HG02588 (cell line): ENCODE measurements around the gene RABGAP1L.
"Not testable (repeated sequence)": the region's sequence is repeated elsewhere in the genome, so short reads cannot be mapped to it uniquely, and the experiment has no call there.

ENCODE experiments used
- ATAC-seq: cut with Tn5 transposase; IDR thresholded peaks from one replicate; pipeline ENCODE4 v1.9.1; 2021; ENCODE audit warnings: mild to moderate bottlenecking, moderate library complexity; ENCODE audit not compliant: unreplicated experiment

RABGAP1L gene

DNA sequence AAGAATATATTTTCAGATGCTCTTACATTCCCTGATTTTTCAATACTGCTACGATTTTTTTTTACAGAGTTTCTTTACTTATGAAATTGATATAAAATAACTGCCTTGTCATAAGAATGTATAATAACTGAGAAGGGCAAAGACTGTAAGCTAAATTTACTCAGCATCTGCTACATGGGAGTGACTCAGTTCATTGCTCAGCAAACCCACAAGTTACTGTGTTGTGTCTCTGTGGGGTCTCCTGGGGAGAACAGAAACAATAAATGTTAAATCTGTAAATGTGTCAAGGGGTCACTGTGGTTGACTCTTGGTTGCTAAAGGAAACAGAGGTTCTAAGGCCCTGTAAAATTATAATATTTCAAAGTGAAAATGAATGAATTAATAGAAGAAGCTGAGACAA is 630.1 kb downstream of the RABGAP1L start:
- peak; percentile 70 for ATAC-seq

DNA sequence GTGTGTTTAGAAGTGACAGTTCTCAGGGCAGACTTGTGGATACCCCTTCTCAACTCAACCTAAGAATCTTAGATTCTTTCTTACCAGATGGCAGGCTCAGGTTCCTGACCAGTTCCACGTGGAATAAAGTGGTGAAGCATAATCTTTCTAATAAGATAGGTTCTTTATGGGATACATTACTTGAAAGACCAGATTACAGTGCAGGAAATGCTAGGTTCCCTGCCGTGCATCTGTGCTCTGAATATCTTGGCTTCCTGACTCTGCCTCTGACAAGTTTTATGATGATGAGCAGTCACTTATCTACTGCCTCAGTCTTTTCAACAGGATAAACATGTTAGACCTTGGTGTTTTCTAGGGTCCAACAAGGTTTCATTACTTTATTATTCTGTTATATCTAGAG is 632.5 kb downstream of the RABGAP1L start:
- ATAC-seq = no peak

DNA sequence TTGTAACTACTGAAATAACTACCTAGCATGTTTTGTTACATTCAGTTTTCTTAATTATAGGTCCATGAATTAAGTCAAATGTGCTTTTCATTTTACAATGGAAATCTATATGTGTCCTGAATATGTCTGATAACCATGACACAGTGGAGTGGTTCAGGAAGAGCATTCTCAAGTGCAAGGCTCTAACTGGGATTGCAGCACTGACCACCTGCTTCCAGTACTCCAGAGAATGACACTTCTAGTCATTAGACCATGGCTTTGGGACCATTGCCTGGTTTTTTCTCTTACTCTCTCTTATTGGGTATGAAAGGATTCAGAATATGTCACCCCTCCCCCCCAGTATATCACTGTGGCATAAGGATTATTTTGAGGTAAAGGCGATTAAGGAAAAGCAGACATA is 635.5 kb downstream of the RABGAP1L start:
- ATAC-seq = no peak

DNA sequence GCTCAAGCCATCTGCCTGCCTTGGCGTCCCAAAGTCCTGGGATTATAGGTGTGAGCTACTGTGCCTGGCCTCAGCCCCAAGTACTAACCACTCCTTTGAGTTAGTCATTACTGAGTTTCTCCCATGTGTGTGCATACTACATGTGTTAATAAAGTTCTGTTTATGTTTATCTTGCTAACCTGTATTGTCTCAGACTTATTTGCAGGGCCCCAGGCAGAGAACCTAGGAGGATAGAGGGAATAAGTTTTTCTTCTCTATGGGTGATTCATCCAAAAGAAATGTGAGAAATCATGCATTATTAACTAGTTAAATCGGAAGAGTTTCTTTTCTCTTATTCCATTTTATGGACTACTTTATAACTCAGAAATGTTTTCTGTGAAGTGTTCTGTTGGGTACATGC is 636.5 kb downstream of the RABGAP1L start:
- ATAC-seq = no peak

DNA sequence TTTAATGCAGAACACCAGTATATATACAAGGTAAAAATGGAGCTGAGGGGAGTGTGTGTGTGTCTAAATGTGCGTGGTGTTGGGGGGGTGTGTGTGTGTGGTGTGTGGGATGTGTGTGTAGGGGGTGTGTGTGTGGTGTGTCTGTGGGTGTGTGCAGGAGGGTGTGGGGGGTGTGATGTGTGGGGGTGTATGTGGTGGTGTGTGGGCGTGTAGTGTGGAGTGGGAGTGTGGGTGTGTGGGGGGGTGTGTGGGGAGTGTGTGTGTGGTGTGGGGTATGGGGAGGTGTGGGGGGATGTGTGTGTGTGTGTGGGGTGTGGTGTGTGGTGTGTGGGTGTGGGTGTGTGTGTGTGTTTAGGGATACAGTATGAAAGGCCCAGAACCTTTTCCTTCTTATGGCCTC is 638.1 kb downstream of the RABGAP1L start:
- ATAC-seq = no peak

DNA sequence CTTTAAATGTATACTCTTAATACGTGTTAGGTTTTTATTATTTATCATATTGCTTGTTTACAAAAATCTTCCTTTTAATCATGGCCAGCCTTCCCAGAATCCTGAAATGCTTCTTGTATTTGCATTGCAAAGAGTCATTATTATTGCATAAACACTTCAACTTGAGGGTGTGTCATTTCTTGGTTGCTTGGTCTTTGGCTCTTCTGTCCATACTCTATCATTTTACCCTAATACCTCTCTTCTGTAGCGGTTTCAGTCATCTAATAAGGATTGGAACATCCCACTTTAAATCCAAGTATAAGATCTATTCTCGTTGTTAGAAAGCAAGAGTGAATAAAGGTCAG is 639.8 kb downstream of the RABGAP1L start:
- ATAC-seq = no peak

DNA sequence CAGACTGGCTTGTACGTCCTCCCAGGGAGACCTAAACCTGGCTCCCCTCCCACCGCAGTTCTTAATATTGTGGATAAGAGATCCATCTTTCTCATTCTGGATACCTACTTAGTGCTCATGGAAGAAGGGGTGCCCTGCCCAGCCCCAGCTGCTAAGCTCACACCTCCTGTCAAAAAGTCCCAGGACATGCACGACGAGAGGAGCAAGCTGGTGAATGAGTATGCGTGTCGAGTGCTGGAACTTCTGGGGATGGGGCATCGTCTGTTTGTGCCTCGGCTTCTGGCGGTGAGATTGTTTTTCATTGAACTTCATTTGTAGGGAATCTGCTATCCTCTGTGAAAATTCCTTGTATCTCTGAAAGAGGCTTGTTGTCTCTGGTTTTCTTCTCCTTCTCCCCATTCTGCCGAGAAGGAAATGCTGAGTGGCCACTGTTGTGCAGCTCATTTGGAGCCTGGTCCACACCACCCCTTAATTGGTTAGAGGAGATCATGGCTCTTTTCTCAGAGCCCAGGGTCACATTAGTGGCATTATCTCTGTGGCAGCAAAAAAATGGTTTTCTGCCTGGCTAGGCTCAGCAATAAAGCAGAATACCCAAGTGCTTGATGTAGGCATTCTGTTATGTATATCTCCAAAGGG is 641.0 kb downstream of the RABGAP1L start:
- no peak for ATAC-seq

DNA sequence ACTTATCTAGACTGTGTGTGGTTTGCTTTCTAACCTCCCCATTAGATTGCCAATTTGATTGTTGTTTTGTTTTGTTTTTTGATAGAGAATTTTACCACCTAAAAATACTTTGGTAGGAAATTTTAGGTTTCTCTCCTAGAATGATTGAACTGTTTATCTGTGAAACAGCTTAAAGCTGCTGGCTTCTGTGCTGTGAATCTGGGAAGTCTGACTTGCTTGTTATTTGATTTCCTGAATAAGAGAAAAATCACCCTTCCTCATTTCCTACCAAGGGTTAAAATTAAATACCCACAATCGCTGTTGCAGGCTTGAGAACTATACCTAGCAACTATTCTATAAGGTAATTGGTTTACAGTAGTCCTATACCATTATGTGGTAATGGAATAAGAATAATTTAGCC is 641.6 kb downstream of the RABGAP1L start:
- no peak for ATAC-seq

DNA sequence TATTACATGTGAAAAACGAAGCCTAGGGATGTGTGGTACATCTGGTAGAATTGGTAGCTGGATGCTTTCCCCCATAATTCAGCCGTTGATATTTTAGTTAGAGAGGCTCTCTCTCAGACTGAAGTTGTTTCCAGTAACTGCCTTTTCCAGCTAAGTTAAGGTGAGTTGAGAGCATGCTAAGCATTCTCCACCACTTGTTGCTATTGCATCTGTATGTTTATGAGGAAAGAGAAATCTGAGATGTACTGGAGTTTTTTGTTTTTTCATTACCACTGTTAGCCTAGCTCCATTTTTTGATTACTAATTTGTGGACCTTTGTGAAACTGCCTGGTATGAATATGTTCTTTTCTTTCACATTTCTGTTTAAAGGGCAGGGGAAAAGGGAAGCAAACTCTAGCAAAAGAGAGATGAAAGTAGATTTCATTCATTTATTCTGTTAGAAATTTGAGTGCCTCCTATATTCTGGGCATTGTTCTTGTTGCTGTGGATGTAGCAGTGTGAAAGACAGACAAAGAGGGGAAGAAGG is 650.5 kb downstream of the RABGAP1L start:
- no peak for ATAC-seq

DNA sequence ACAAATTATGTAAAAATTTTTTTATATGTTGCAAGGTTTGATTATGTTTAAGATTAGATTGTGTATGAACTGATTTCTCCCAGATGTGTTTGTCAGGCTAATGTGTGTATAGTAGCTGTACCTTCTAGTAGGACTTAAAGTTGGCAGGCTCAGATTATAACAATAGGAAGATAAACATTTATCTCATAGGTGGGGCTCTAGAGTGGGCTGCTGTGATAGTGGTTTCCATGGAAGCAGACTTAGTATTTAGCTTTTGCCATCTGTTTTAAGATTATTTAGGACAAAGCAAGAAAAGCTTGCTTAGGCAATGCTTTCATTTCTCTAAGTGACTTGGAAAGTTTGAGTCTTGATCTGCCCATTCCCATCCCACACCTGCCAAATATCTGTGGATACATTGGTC is 652.7 kb downstream of the RABGAP1L start:
- ATAC-seq = no peak

DNA sequence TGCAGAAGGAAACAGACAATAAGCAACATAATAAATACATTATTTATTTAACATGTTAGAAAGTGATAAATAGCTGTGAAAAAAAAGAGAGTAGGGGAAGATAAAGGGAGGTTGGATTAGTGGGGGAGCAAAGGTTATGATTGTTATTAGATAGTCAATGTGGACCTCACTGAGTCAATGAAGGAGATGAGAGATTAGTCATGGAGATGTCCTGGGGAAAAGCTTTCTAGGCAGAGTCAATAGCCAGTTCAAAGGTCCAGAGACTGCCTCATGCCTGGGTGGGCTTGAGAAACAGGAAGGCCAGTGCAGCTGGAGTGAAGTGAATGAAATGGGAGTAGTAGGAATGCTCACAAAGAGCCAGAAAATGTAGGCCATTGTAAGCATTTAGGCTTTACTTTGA is 653.3 kb downstream of the RABGAP1L start:
- no peak for ATAC-seq

DNA sequence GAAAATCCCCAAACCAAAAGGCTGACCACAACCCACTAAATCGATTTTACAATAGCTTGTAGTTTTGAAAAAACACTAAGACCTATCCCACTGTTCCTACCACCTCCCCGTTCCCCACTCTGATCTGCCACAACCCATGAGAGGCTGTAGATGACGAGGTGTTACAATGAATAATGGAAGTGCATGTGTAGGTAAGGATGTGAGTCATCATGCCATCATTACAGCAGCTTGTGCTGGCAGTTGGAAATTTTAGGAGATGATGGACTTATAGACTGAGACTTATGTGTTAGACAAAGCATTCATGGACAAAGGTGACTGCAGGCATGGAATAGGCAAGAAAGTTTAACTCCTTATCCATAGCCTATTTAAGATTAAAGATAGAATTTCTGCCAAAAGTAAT is 655.7 kb downstream of the RABGAP1L start:
- no peak for ATAC-seq

DNA sequence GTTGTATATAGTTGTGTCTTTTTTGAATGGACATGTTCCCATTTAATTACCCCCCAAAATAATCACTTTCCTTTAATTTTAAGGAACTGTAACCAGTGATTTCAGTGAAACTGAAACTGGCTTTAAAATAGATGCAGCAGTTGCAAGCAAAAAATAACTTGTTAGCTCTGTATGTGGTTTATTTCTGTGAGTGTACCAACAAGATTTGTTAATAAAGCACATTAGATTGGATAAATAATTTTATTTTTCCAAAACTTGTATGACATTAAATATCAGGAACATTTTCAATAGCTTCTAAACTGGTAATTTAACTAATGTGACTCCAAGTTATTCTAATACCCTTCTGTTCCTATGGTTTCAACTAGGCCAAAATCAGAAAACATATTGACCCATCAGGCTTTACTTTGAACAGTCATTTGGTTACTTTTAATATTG is 656.2 kb downstream of the RABGAP1L start:
- peak; percentile 58 for ATAC-seq

DNA sequence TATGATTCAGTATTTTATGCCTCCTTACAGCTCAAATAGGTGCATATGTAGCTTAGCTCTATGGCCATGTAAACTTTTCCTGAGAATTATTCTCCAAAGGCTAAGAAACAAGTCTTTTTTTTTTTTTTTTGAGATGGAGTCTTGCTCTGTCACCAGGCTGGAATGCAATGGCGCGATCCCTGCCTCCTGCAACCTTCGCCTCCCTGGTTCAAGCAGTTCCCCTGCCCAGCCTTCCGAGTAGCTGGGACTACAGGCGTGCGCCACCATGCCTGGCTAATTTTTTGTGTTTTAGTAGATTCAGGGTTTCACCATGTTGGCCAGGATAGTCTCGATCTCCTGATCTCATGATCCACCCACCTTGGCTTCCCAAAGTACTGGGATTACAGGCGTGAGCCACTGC is 657.3 kb downstream of the RABGAP1L start:
- ATAC-seq = not testable (repeated sequence)

DNA sequence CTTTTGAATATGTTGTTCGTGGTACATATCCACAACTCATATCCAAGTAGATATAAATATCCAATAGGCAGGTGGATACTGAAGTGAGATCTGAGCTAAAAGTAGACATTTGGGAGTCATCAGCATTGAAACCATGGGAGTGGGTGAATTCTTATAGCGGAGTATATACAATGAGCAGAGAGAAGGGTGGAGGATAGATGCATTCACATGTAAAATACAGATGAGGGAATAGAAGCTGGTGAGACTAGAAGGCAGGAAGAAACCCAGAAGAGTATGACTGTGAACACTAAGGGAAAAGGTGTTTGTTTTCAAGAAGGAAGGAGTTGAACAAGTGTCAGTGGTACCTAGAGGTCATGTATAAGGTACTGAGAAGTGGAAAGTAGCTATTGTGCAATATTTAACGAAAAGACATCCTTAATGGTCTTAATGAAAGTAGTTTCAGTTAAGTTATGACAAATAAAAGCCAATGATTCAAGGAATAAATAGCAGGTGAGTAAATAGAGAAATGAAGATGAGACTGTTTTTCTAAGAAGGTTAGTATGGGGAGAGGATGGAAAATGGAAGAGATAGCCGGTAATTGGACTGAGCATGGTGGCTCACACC is 658.8 kb downstream of the RABGAP1L start:
- no peak for ATAC-seq

DNA sequence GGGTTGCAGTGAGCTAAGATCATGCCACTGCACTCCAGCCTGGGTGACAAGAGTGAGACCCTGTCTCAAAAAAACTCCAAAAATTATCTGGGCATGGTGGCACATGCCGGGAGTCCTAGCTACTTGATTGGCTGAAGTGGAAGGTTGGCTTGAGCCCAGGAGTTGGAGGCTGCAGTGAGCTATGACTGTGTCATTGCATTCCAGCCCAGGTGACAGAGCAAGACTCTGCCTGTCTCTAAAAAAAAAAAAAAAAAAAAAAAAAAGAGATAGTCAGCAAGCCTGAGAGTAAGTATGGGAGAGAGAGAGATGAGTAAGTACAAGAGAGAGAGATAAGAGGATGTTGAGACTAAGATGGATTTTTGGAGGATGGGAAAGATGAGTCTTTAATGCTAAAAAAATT is 659.6 kb downstream of the RABGAP1L start:
- ATAC-seq = no peak

DNA sequence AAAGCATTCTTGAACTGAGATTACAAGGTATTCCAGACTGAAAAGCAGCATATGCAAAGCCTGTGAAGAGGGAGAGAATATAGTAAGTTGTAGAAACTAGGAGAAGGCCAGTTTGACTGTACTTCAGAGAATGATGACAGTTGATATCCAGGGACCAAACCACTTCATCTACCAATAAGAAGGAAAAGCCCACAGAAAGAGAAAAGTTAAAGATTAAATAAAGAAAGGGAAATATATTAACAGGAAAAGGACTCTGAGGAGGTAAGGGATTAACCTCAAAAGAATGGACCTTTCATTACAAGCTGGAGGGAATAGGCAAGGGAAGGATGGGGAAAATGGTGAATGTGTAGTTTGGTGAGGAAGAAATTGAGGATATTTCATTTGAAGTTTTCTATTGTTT is 660.3 kb downstream of the RABGAP1L start:
- ATAC-seq = no peak

DNA sequence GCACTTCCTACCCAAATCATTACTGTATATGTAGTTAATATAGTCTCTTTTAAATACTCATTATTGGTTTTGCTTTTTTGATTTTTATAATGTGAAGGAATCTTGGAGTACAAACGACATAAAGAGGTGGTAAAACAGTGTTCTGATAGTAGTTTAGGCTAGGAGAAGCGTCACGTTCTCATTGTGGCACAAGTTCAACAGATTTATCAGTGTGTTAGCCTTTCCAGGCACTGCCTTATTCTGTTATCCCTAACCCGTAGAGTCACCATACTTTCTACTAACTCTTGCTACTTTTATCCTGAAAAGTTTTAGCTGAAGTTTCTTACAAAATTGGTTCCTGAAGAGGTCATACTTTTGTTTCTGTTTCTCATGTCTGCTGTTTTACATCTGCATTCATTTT is 665.8 kb downstream of the RABGAP1L start:
- ATAC-seq = no peak

DNA sequence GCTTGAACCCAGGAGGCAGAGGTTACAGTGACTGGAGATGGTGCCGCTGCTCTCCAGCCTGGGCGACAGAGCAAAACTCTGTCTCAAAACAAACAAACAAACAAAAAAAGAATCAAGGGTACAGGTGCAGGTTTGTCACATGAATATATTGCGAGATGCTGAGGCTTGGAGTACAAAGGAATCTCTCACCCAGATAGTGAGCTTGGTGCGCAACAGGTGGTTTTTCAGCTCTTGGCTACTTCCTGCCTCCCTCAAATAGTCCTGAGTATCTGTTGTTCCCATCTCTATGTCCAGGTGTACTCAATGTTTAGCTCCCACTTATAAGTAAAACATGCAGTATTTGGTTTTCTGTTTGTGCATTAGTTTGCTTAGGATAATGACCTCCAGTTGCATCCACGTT is 666.5 kb downstream of the RABGAP1L start:
- no peak for ATAC-seq

DNA sequence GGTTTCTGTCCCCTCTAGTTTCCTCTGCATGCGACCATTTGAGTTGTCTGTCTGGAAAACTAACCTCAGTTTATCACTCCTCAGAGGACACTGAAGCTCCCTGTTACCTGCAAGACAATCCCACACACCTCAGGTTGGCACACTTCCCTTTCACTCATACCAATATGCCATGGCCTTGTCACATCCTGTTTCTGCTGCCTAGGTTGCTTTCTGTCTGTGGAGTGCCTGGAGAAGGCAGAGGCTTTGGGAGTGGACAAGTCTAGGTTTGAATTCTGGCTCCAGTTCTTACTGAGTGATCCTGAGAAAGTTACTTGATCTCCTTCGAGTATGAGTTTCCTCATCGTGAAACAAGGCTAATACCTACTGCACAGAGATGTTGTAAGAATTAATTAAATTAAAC is 668.9 kb downstream of the RABGAP1L start:
- no peak for ATAC-seq

DNA sequence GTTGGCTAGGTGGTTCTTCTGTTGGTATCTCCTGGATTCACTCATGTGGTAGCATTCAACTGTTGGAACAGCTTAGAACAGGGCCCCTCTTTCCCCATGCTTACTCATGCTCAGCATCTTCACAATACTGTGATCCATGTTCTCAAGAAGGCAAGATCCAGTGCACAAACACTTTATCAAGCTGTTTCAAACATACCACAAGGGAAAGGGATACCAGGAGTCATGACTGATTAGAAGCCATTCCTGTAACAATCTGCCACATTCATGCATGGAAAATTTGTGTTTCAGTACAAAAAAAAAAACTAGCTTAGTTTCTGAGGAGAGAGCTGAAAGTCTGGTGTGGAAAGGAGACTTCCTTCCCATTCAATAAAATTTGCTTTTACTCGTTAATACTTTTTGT is 670.7 kb downstream of the RABGAP1L start:
- ATAC-seq = no peak

DNA sequence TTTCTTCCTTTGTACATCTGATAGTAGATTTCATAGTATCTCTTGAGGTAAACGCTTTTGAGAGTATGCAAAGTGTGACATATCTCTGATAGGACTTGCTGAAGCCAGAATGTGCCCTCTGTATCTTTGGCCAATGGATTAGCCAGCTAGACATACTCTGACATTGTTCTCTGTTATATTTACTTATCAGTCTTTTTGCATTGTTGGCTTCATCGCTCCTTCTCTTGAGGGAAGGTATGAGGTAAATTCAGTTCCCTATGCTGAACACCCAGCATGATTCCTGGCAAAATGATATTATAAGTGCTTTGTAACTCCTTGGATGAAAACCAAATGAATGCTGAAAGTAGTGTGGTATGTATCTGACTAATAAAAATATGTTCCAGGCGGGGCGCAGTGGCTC is 677.2 kb downstream of the RABGAP1L start:
- ATAC-seq = no peak

DNA sequence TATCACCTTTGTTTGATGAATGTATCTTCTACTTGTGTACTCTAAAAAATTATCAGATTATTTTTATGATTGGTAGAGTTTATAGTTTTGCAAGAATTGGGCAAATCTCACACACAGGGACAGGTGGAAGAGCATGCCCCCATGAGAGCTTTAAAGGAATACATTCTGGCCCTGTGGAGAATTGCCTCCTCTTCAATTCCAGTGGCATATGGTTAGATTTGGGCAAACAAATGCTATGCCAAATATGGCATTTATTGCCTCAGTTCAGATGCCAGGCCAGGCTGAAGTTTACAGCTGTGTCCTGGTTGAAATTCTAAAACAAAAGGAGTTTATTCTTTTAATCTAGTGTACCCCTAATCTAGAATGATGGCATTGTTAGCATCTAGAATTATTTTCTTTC is 678.1 kb downstream of the RABGAP1L start:
- no peak for ATAC-seq
